ENCODE data around the gene JPT1.

Gene JPT1

DNA sequence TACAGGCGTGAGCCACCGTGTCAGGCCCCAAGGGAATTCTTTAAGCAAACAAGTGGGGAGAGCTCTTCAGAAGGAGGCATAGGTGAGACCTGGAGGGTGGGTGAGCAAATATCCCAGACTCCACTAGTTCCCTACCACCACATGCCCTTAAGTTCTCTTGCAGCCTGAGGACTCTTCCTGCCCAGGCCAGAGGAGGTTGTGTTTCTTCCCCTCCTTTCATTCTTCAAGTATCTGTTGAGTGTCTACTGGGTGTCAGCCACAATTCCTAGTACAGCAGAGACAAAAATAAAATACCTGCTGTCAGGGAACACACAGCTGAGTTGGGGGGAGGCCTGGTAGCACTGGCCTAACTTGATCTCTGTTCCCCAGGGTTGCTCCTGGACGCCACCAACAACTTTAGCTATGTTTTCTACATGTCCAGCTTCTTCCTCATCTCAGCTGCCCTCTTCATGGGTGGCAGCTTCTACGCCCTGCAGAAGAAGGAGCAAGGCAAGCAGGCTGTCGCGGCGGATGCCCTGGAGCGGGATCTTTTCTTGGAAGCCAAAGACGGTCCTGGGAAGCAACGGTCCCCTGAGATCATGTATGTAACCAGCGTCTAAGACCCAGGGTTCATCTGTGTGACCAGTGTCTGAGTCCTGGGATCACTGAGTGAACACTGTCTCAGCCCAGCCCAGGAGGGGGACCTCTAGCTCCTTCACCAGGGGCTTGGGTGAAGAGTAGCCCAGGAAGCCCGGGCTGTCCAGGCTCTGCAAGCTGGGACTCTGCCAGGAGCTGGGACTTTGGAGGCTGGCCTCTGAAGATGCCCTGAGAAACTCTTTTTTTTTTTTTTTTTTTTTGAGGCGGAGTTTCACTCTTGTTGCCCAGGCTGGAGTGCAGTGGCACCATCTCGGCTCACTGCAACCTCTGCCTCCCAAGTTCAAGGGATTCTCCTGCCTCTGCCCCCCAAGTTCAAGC lies 50.4 kb downstream of the JPT1 start:
- DNase-seq = no peak

DNA sequence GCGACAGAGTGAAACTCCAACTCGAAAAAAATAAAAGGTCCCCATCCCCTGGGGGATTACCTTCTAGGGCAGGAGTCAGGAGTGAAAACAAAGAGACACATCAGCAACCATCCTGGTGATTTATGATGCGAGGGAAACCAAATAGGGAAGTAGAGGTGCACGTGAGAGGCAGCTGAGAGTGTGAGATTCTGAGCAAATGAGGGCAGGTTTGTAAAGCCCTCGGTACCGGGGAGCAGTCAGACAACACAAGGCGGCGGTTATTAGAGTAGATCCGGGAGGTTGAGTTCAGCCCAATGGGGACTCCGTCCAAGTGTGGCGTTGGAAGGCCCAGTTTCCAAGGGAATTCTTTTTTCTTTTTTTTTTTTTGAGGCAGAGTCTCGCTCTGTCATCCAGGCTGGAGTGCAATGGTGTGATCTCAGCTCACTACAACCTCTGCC lies 51.9 kb downstream of the JPT1 start:
- no peak for DNase-seq

DNA sequence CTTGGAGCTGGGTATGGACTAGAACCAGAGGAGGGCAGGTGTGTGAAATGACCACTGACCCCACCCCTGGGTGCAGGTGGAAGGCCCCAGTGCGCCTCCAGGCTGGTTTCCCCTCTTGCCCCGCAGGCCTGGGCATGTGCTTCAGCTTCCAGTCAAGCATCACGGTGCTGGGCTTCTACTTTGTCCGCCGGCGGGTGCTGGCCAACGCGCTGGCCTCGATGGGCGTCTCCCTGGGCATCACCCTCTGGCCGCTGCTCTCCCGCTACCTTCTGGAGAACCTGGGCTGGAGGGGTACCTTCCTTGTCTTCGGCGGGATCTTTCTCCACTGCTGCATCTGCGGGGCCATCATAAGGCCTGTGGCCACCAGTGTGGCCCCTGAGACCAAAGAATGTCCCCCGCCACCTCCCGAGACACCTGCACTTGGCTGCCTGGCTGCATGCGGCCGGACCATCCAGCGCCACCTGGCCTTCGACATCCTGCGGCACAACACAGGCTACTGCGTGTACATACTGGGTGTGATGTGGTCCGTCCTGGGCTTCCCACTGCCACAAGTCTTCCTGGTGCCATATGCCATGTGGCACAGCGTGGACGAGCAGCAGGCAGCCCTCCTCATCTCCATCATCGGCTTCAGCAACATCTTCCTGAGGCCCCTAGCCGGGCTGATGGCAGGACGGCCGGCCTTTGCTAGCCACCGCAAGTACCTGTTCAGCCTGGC lies 54.3 kb downstream of the JPT1 start:
- DNase-seq = no peak

GRCh38 chr17:75098861-75099260 lies 55.5 kb downstream of the JPT1 start:
- DNase-seq = no peak

DNA sequence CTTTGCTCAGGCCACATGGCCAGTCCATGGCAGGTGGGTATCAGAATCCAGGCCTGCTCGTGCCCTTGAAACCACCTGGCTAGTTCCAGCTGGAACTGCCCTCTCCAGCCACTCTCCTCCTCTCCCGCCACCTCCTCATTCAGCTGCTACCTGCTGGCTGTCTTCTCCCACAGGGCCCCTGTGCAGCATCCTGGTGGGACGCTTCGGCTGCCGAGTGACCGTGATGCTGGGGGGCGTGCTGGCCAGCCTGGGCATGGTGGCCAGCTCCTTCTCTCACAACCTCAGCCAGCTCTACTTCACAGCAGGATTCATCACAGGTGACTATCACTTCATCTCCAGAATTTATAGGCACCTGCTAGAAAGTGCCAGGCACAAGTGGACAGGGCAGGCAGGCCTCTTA lies 56.4 kb downstream of the JPT1 start:
- no peak for DNase-seq

DNA sequence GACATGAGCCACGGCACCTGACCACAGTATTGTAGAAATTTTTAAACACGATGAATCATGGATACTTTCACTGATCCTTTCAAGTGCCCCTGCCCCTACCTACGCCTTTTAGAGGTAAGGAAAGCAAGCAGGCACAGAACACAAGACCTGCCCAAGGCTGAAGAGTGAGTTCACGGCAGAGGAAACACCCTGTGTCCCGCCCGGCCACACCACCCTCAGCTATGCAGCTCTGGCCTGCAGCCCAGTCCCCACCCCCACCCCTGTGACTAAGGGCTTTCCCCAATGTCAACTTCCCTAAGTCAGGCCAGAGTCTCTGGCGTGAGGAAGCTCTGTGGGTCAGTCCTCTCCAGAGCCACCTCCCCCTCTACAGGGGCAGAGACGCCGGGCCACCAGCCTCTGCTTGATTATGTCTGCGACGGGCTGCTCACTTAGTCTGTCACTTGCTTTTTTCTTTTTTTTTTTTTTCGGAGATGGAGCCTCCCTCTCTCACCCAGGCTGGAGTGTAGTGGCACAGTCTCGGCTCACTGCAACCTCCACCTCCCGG lies 58.2 kb downstream of the JPT1 start:
- DNase-seq = no peak

DNA sequence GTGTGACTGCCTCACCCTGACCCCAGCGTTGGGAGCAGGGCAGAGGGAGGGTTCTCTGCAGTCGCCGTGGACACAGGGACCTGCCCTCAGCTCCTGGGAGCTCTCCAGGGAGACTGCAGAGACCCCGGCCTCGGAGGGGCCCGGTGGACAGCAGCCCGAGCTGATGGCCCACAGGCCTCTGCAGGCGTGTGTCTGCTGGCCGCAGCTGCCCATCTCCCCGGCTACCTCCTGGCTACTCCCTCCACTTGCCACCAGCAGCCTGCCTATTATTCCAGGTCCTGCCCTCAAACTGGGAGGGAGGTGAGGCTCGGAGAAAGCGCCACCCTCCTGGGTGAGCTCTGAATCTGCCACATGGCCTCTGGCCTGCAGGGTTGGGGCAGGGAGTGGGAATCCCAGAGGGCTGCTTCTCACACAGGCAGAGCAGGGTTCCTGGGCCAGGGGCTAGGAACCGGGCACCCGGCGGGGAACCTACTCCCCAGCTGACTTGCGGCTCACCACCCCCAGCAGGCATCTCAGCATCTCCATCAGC lies 59.4 kb downstream of the JPT1 start:
- no peak for DNase-seq

GRCh38 chr17:75093548-75094158 lies 60.7 kb downstream of the JPT1 start:
- DNase-seq = no peak

GRCh38 chr17:75091855-75092327 lies 62.4 kb downstream of the JPT1 start:
- no peak for DNase-seq

DNA sequence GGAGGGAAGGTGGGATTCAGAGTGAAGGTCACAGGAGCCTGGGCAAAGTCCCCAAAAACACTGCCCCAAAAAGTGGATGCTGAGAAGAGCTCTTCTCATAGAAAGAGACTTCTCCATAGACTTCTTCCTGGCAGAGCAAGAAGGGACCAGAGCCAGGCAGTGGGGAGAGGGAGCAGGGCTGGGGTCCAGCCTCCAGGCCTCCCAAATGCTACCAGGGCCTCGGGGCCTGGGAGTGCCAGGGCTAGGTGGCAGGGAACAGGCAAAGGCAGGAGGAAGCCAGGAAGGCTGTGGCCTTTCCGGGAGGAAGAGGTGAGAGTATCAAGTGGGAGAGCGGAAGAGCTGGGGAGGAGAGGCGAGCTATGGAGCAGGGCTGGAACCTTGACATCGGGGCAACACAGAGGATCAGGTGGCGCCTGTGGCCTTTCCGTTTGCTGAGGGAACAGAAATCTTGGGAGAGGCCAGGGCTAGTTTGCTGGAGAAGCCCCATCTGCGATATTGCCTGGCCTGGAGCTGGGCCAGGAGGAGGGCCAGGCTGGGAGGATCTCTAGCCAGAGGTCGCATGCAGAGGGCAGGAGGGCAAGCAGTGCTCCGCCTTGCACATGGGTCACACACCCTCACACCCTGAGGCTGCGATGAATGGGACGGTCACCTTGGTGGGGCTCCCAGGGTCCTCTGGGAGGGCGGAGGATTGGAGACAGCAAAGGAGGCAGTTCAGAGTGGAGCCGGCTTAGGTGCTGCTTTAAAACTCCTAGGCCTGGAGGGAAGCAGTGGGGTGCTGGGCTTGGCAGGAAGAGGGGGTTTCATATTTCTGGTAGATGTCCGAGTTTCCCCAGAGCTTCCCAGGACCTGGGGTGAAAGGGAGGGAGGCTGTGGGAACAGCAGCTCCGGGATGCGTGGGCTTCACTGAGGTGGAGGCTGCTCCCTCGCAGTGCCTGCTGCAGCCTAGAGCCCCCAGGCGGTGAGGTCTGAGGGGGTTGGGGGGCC lies 63.1 kb downstream of the JPT1 start:
- no peak for DNase-seq

GRCh38 chr17:75088465-75089417 lies 65.6 kb downstream of the JPT1 start:
- no peak for DNase-seq

DNA sequence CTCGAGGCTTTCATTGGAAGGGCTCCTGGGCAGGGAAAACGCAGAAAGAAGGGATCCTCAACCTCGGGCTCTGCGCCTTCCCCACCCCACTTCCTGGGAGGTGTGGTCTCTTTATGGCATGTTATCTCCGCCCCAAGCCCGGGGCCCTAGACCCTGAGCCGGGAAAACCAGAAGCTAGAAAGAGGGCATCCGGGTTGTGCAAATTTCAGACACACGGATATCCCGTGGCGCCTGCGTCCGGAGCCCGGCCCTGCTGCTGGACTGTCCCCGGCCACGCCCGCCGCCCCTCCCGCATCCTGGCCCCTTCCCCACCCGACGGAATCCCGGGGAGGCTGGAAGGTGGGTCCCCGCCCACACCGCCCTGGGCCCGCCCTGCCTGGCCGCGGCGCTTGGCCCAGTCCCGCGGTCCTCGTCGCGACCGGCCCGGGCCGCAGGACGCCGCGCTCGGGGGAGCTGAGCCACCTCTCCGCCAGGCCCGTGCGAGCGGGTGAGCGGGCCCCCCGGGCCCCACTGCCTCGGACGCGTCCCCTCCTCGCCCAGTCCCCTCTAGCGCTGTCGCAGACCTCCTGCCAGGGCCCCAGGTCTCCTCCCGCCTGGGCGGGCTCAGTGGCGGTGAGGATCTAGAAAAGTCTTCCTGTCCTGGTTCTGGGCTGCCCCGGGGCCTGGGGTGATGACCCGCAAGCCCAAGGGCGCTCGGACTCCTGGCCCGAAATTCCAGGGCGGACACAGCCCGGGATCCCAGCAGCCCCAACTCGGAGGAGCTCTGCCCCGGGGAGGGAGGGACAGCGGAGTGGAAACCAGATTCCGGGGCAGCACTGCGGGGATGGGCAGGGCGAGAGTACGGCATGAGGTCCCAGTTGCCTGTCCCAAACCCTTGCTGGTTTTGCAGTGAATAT lies 66.5 kb downstream of the JPT1 start, which contains the start of gene SLC16A5:
Gene SLC16A5 (plus strand): TSS at position 397 of the 896 bp plus-strand sequence. CDS start 5,683 bp downstream, outside the sequence.
- no peak for DNase-seq

- DNase-seq = no peak
These were observed 67.1 kb downstream of the JPT1 start for GRCh38 chr17:75087182-75087557.

GRCh38 chr17:75086496-75087181 lies 67.7 kb downstream of the JPT1 start:
- no peak for DNase-seq
